HG03432 (cell line): ENCODE results near the gene ZIC5.

ENCODE experiments used
- ATAC-seq: cut with Tn5 transposase; IDR thresholded peaks from one replicate; pipeline ENCODE4 v1.9.1; 2021; ENCODE audit warnings: mild to moderate bottlenecking, moderate library complexity; ENCODE audit not compliant: unreplicated experiment

Gene ZIC5

DNA sequence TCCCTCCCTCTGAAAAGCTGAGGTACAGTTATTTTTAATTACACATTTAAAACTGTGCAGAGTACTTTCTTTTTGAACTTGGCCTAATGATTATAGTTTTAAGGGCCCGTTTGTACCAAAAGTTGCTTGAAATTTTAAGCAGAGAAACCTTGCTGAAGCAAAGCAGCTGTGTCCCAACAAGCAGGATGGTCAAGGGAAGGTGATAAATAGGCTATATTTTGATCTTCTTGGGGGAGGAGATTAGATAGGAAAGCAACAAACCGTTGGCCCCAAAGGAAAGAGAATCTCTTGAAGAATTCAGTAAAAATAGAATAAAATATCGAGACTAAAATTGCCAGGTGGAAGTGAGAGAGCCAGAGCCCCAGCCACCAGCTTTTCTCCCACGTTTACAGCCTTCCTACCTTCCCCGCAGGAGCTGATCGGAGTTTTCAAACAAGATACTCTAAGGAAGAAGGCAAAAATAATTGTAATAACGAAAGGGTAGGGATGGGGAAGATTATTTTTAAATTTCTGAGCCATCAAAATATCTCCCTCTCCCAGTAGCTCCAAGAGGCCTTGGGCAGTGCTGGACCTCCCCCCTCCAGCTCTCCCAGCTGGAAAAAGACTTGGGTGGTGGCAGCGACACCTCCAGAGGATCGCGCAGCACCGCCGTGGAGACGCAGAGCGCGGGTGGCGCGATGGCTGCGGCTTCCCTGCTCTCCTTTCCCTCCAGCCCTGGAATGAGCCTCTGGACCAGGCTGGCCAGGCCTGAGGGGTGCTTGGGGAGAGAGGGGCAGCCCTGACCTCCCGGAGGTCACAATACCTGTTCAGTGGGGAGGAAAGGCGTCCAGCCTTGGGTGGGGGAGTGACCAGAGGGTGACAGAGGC lies 15.8 kb upstream of the ZIC5 start:
- no peak for ATAC-seq

DNA sequence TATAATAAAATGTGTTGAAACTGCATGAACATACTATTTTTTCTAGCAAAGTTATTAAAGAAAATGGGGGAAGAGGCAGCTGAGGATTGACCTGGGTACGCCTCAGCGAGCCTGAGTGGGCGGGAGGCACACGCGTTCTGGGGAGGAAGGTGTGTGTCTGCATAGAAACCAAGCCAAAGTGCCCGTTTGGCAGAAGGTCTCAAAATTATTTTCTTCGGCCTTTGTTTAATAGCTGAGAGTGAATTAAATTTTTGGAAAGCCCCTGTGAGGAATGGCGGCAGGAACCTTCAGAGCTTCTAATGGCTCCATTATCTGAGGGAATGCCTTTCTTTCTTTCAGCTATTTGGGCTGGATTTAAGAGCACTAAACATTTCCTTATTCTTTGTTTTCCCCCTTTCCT lies 15.2 kb upstream of the ZIC5 start:
- no peak for ATAC-seq

DNA sequence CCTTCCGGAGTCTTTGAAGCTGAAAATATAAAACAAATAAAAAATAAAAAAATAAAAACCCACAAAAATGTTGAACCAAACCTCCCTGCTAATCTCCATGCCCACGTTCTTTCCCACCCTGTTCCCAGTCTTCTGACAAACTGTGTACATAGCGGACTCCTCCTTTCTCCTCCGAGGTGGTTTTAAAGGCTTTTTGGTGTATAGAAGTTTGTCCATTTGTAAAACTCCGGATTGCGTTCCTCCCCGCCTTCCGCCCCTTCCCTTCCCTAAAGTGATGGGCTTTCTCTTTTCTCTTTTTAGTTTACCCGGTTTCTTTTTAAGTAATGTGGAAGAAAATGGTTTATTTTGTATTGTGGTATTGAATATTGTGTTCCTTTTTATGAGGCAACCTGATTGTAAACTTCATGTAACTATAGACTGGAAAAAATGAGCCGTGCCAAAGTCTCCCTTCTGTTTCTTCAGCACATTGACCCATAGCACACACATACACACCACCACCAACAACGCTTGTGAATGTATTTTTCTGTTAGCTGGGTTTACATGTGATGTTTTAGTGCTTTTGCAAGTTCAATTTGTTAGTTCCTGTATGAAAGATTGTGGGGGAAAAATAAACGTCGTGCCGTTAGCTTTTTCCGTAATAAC lies 14.4 kb upstream of the ZIC5 start:
- no peak for ATAC-seq

DNA sequence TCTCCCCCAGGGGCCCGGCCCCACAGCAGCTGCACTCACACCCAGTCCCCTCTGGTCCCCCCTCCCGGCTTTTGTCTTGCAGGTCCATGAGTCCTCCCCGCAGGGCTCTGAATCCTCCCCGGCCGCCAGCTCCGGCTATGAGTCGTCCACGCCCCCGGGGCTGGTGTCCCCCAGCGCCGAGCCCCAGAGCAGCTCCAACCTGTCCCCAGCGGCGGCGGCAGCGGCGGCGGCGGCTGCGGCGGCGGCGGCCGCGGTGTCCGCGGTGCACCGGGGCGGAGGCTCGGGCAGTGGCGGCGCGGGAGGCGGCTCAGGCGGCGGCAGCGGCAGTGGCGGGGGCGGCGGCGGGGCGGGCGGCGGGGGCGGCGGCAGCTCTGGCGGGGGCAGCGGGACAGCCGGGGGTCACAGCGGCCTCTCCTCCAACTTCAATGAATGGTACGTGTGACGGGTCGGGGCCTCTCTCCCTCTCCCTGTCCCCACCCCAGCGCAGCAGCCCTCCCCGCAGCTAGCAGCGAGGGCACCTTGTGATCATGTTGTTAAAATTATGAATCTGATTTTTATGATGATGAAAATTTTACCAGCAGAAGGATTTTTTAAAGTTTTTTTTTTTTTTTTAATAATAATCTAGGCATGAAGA lies 13.8 kb upstream of the ZIC5 start:
- ATAC-seq = no peak

DNA sequence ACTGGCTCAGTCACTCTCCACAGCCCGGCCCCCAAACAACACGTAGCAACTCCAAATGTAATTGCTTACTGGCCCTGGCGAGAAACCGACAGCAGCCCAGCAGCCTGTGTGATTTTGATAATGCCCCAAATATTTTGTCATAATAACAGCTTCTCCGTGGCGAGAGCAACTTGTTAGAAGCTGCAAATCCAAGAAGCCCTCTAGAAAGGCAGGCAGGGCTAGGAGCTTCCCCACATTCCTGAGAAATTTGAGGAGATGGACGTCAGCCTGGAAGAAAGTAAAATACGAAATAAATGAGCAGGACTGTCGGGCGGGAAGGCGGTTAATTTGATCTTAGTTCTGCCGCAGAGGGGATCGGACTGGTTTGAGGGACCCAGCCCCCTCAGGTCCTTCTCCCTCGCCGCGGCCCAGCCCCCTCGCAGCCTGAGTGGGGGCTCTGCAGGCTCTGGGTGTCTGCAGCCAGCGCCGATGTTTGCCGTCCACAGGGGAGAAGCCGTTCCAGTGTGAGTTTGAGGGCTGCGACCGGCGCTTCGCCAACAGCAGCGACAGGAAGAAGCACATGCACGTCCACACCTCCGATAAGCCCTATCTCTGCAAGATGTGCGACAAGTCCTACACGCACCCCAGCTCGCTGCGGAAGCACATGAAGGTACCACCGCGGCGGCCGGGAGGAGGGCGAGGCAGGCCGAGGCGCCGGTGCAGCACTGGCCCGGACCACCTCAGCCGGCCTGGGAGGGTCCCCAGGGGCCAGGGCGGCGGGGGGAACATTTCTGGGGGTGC lies 13.1 kb upstream of the ZIC5 start:
- no peak for ATAC-seq

DNA sequence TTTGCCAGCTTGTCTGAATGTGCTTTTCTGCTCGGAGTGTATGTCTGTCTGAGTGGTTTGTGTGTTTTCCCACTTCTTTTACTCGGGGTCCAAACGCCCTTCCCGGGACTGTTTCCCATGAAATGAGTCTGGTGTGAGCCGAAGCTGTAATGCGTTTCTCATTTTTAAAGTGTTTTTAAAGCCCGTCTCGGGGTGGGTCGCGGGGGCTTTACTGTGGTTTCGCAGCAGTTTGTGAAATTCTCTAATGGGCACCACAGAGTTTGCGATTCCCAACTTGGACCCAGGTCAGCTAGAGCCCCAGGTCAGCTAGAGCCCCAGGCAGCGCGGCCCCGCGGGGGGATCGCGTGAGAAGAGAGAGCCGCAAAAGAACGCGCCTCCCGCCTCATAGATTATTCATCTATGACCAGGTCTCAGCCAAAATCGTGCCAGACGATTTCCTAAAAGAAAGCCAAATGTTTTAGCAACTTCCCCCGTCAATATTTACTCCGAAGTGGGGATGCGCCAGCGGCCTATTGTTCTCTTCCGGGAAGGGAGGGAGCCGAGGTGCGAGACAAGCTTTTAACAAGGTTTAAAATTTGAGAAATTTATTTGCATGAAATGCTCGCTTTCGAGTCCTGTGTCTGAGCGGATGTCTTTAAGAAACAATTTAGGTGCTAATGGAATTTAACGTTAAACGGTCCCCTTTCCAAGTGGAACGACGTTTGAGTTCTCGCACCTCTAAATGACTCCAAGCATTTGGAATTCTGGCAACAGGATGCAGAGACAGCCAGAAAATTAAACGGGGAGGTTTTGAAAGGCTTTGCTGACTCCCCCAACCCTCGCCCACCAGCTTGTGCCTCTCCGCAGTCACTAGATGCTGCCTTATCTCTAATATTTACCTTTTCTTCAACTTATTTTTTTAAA lies 12.2 kb upstream of the ZIC5 start:
- no peak for ATAC-seq

DNA sequence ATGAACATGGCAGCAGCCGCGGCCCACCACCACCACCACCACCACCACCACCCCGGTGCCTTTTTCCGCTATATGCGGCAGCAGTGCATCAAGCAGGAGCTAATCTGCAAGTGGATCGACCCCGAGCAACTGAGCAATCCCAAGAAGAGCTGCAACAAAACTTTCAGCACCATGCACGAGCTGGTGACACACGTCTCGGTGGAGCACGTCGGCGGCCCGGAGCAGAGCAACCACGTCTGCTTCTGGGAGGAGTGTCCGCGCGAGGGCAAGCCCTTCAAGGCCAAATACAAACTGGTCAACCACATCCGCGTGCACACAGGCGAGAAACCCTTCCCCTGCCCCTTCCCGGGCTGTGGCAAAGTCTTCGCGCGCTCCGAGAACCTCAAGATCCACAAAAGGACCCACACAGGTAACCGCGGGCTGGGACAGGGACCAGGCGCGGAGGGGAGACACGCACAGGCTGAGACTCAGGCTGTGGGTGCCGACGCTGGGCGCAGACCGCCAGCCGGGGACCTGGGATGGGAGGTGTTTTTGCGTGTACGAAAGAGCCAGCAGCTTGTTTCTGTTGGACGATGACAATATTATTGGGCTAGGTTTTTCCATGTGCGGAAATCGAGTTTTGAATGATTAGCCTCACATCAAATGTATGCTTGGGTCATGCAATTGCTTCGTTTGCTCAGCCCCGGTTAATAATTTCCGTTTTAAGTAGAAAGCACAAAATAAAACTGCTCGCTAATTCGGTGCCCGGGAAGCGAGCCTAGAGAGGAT lies 11.3 kb upstream of the ZIC5 start:
- no peak for ATAC-seq

DNA sequence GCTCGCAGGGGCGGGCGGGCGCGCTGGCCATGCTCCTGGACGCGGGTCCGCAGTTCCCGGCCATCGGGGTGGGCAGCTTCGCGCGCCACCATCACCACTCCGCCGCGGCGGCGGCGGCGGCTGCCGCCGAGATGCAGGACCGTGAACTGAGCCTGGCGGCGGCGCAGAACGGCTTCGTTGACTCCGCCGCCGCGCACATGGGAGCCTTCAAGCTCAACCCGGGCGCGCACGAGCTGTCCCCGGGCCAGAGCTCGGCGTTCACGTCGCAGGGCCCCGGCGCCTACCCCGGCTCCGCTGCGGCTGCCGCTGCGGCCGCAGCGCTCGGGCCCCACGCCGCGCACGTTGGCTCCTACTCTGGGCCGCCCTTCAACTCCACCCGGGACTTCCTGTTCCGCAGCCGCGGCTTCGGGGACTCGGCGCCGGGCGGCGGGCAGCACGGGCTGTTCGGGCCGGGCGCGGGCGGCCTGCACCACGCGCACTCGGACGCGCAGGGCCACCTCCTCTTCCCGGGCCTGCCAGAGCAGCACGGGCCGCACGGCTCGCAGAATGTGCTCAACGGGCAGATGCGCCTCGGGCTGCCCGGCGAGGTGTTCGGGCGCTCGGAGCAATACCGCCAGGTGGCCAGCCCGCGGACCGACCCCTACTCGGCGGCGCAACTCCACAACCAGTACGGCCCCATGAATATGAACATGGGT lies 10.6 kb upstream of the ZIC5 start:
- no peak for ATAC-seq

DNA sequence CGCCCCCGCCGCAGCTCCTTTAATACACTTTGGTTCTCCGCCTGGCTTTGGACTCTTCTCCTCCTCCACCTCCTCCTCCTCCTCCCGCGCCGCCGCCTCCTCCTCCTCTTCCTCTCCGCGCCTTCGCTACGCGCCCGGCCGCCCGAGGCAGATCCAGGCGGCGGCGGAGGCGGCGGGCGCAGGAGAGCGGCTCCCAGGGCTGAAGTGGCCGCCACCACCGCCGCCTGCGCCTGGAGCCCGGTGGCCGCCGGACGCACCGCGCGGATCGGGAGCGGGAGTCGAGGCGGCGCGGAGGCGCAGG lies 10.1 kb upstream of the ZIC5 start, which contains the start of gene ZIC2:
Gene ZIC2 (plus strand): TSS at position 50 of the 301 bp plus-strand sequence. CDS start 281 bp downstream, outside the sequence.
- no peak for ATAC-seq

DNA sequence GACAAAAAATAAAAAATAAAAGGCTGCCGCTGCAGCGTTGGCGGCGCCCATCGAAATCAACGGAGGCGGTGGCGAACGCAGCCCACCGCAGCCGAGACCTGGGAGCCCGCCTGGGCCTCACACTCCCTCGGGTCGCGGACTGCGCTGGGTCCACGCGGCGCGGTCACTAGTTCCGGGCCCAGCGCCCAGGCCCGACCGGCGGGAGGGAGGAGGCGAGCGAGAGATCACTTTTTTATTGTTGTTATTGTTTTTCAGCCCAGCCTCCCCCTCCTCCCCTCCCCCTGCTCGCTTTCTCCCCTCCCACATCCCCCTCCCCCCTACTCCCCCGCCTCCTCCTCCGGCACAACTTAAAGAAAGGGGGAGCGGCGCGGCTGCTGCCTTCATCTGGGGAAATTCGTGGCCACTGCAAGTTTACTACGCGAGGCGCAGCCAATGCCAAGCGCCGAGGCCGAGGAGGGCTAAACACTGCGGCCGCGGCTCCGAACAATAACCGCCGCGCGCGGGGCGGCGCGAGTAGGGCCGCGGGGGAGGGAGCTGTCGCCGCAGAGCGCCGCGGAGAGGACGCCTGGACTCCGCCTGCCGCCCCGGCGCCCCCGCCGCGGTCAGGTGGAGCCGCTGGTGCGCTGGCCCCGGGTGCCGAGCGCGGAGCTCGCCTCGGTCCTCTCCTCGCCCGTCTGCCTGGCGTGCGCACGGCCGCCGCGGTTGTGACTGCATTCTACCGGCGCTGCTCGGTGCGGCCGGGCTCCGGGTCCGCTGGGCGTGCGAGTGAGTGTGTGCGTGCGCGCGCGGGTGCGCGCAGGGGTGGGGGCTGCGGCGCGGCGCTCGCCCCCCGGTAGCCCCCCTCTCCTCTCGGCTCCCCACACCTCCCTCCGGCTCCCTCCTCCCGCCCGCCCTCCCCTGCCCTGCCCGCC lies 9.5 kb upstream of the ZIC5 start:
- peak; percentile 29 for ATAC-seq

DNA sequence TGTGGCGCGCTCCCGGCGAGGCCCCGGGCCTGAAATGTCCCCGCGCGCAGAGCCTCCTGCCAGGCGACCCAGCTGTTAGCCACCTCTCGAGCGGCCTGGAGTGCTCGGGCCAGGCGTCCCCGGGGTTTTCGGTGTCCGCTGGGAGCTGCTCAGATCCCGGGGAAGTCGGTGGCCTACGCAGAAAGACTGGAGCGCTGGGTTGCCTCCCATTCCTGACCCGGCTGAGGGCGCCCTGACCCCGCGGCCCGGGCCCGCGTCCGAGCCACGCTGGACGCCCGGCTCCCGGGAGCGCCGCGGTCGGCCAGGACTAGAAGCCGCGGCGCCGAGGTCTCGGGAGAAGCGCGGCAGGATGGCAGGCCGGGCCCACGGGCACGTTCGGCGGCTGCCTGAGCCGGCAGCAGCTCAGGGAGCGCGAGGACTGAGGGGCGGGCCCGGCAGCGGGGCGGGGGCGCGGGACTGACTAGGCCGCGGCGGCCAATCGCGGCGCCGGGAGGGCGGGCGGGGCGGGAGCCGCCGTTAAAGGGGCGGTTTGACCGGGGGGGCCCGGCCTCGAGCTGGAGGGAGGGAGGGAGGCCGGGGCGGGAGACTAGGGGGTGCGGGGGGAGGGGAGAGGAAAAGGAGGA lies 8.7 kb upstream of the ZIC5 start:
- ATAC-seq = peak; percentile 64

DNA sequence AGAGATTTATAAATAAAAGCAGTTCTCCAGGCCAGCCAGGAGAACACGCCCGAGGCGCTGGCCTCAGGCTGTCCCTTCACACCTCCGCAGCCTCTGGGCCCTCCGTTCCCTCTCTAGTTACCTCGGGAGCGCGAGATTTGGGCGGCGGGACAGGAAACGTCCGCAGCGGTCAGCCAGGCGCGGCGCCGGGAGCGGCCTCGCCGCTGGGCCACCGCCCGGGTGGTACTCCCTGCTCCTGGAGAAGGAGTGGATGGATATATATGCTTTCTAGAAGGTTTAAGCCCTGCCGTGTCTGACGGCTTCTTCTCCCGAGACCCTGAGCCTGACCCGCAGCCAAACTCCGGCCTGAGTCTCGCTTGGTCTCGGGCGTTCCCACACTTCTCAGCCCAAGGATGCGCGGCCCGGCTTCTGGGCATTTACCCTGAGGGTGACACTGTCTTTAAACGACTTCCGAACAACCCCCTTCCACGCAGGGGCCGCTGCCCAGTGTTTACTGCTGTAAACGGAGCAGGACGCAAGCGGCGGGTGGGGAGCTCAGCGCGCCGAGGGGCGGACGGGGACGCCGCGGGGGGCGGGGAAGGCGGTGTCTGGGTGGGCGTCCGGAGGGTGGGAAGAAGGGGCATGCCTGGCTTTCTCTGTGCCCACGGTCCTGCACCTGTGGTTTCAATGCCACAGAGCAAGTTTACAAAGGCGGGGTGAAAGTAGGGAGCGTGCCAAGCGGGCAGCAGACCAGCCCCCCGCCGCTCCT lies 8.1 kb upstream of the ZIC5 start:
- ATAC-seq = no peak

DNA sequence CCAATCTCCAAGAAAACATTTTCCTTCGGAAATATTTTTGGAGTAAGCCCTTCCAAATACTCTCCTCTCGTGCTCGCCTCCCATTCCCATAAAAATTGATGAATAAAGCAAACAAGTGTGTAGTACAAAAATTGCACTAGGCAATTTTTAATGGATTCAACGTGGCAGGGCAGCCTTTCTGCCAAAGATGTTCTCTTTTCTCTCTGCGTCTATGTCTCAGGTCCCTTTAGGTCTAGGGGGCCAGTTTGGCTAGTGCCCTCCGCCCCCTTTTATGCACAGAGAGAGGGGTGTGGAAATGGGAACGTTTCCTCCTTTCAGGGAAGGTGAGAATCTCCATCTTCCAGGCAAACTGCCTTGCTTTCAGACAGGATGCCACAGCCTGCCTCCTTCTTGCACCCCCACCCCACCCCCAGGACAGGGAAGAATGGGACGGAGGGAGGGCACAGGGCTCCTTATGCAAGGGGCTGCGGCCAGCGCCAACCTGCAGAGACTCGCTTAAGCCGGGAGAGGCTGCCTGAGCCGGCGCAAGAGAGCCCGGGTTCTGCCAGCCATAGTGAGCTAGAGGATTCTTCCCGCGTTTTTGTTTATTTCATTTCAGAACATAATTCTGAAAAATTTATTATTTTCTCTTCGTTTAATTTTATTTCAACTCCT lies 7.4 kb upstream of the ZIC5 start:
- no peak for ATAC-seq

DNA sequence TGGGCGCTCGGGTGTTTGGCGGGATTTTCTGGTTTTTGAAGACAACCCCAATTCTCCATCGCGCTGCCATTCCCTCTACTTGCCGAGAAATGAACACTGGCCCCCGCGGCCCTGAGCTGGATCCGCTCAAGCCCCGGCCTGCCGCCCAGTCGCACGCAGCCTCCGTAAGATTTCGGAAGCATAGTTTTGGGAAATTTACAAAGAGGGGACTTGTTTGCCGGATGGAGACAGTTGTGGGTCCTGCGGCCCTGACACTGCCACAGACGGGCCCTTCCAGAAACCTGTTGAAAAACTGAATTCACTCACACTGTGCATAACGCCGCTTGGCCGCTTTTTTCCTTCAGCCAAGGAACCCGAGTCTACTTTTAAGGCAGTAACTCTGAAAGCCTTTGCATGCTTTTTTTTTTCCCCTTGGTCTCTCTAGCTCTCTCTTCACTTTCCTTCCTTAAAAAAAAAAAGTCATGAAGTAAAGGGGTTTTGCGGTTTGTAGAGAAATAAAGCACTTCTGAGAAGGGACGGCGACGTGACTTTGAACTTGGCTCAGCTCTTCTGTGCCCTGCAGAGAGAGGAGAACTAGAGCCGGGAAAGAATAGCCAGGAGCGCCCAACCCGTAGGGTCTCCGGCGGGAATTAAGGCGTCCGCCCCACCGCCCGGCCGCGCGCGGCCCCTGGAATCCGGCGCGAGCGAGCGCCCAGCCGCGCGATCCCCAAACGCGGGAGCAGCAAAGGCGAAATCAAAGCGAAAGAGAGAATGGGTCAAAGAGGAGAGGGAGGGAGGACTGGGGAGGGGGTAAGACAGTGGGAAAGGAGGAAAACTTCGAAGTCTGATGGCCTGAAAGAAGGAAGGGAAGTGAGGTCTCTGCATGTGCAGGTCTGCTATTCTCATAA lies 6.6 kb upstream of the ZIC5 start:
- ATAC-seq = no peak

DNA sequence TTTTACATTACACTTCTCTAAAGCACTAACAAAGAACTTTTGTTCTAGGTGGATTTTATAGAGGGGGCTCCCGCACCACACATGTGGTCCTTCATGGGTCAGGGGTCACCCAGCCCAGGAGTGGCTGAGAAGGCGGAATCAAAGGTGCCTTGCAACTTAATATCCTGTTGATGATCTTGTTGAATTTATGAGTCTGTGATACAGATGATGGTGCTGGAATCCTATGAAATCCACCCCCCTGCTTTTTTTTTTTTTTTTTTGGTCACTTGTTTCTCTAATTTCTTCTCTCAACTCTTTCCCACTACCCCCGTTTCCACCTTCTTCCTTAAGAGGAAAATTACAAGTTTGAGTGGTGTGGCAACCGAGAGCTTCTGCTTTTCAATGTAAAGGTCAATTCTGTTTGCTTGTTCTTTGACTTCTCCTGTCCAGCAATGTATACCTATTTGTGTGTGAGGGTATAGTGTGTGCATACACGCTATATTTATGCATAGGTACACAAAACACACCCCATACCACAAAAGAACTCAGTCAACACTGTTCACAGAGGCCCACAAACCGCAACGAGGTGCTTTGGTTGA lies 5.9 kb upstream of the ZIC5 start:
- no peak for ATAC-seq
